Activated T-helper 17 cell treated with anti-CD3 and anti-CD28 coated beads, Interleukin-2, amount 50 U/mL, for 72 hours (primary cell): Measurements from ENCODE around the gene SETD4. TPM values are rescaled to one million over a fixed set of nuclear protein-coding genes. Genes with fewer than 3 reads are reported as not detected.

Experiments
- ATAC-seq: fragments of 150-1000 bp; cut with Tn5 transposase; replicated peaks from 2 replicates; pipeline ENCODE4 v1.10.0; 2021; ENCODE audit warnings: mild to moderate bottlenecking, moderate library complexity
- H3K27ac Mint-ChIP-seq: one replicate; pipeline ENCODE4 v1.8.0; 2022; ENCODE audit warnings: mixed read lengths
- H3K27me3 Mint-ChIP-seq: one replicate; pipeline ENCODE4 v1.8.0; 2022; ENCODE audit warnings: mixed read lengths
- H3K36me3 Mint-ChIP-seq: one replicate; pipeline ENCODE4 v1.8.0; 2022; ENCODE audit warnings: low read depth, mild to moderate bottlenecking, mixed read lengths
- H3K4me1 Mint-ChIP-seq: one replicate; pipeline ENCODE4 v1.8.0; 2022; ENCODE audit warnings: mixed read lengths
- H3K4me3 Mint-ChIP-seq: one replicate; pipeline ENCODE4 v1.8.0; 2022; ENCODE audit warnings: mild to moderate bottlenecking, mixed read lengths
- H3K9me3 Mint-ChIP-seq: one replicate; pipeline ENCODE4 v1.8.0; 2022; ENCODE audit warnings: mixed read lengths
- total RNA-seq, 2 donors: library from RNA; stranded (reverse); gene quantifications; one replicate each; pipeline ENCODE4 v1.2.3, GENCODE V29; 2022

Gene SETD4
- total RNA-seq, 2 donors from 2014 or later = 12.0 to 21.5 TPM

- Mint-ChIP-seq H3K36me3 (no peaks in the 10 kb centered on the region), H3K4me3 (no peak overlapping the region), H3K27me3 (peaks cover 24% of the 10 kb centered on the region), H3K9me3 (no peaks in the 10 kb centered on the region), H3K27ac (no peak overlapping the region), H3K4me1 (no peaks in the 10 kb centered on the region)
- no peak for ATAC-seq
Observed at GRCh38 chr21:35989138-35989735, 71.1 kb downstream of the SETD4 start.

- Mint-ChIP-seq H3K4me1 (no peaks in the 10 kb centered on the region), H3K9me3 (no peaks in the 10 kb centered on the region)
Observed at GRCh38 chr21:35988416-35989137, 71.7 kb downstream of the SETD4 start.

GRCh38 chr21:35987475-35987874 is 72.9 kb downstream of the SETD4 start:
- H3K36me3 Mint-ChIP-seq = no peaks in the 10 kb centered on the region

More at GRCh38 chr21:35988416-35989137, 71.7 kb downstream of the SETD4 start:
- H3K27ac Mint-ChIP-seq = no peak overlapping the region
- no peaks in the 10 kb centered on the region for H3K36me3 Mint-ChIP-seq
- no peak for ATAC-seq
- H3K4me3 Mint-ChIP-seq = no peak overlapping the region
- H3K27me3 Mint-ChIP-seq = peaks cover 27% of the 10 kb centered on the region

GRCh38 chr21:35984654-35985361 is 75.5 kb downstream of the SETD4 start:
- Mint-ChIP-seq H3K27me3 (peaks cover 28% of the 10 kb centered on the region), H3K36me3 (no peaks in the 10 kb centered on the region), H3K4me3 (no peak overlapping the region), H3K9me3 (no peaks in the 10 kb centered on the region), H3K4me1 (no peaks in the 10 kb centered on the region), H3K27ac (no peak overlapping the region)
- no peak for ATAC-seq

More at GRCh38 chr21:35987475-35987874, 72.9 kb downstream of the SETD4 start:
- Mint-ChIP-seq H3K4me3 (no peak overlapping the region), H3K9me3 (no peaks in the 10 kb centered on the region), H3K4me1 (no peaks in the 10 kb centered on the region), H3K27ac (no peak overlapping the region), H3K27me3 (peaks cover 30% of the 10 kb centered on the region)
- ATAC-seq = no peak

Other genes with a start within 250 kb of the SETD4 start
- 10 to 100 TPM; 21.8 to 63.9 TPM for gene CBR1, start 9.5 kb upstream of the SETD4 start, total RNA-seq
- gene CBR3, start 74.6 kb upstream of the SETD4 start, total RNA-seq = 10 to 100 TPM; 19.7 to 23.2 TPM
- gene DOP1B, start 96.3 kb upstream of the SETD4 start, total RNA-seq = 10 to 100 TPM; 13.5 to 13.6 TPM